K562 (cell line): ENCODE measurements around the gene UBR4. TPM values are rescaled to one million over a fixed set of nuclear protein-coding genes. Genes with fewer than 3 reads are reported as not detected.

ENCODE experiments used
- BHLHE40 ChIP-seq: IDR thresholded peaks from 2 replicates; pipeline ENCODE4 v1.6.1; 2011; ENCODE audit warnings: low read length, improper control_type of control experiment
- CBFB ChIP-seq: sonication (generic); formaldehyde crosslinking; IDR thresholded peaks from 2 replicates; pipeline ENCODE4 v1.4.0; 2020; ENCODE audit warnings: mild to moderate bottlenecking, missing genetic modification reagents
- CBX3 ChIP-seq, 2 experiments: IDR thresholded peaks; 1 replicate in 1 of 2; 2 replicates in 1 of 2; pipeline ENCODE4 v1.6.1; 2012; ENCODE audit warnings: inconsistent platforms in 2 of 2, low read length in 2 of 2, borderline replicate concordance in 1 of 2, control low read depth in 1 of 2
- CBX5 ChIP-seq: IDR thresholded peaks from 2 replicates; pipeline ENCODE4 v1.6.1; 2014; ENCODE audit warnings: low read depth, borderline replicate concordance
- DMBX1 ChIP-seq: fragments of 250-450 bp; sonication (Bioruptor Pico); IDR thresholded peaks from 2 replicates; pipeline ENCODE4 v1.8.0; 2022; ENCODE audit warnings: inconsistent platforms, mild to moderate bottlenecking, moderate library complexity, borderline replicate concordance
- ETV5 ChIP-seq: sonication (generic); formaldehyde crosslinking; IDR thresholded peaks from 2 replicates; pipeline ENCODE4 v1.4.0; 2020; ENCODE audit warnings: low read depth, mild to moderate bottlenecking, missing genetic modification reagents
- FUS ChIP-seq: fragments of 200-400 bp; formaldehyde crosslinking; optimal IDR thresholded peaks from 2 replicates; pipeline ENCODE3; 2017; ENCODE audit warnings: low read depth, low read length
- HMGN3 ChIP-seq: IDR thresholded peaks from 2 replicates; pipeline ENCODE4 v1.6.1; 2011; ENCODE audit warnings: borderline replicate concordance, low read depth, mild to moderate bottlenecking, mixed read lengths, low read length; ENCODE audit not compliant: insufficient read length; ENCODE audit errors: extremely low read depth
- JUNB ChIP-seq: fragments of 450-650 bp; formaldehyde crosslinking; conservative IDR thresholded peaks from 2 replicates; pipeline ENCODE4 v1.4.0; 2020; ENCODE audit warnings: mild to moderate bottlenecking
- MAZ ChIP-seq, 2 experiments: fragments of 450-650 bp in 1 of 2; sonication (generic) in 1 of 2; formaldehyde crosslinking; IDR thresholded peaks in 1 of 2; conservative IDR thresholded peaks in 1 of 2; 2 replicates each; pipeline versions ENCODE4 v1.4.0 to v1.5.0; 2020; ENCODE audit warnings: mild to moderate bottlenecking in 1 of 2, missing genetic modification reagents in 1 of 2
- NFE2 ChIP-seq: IDR thresholded peaks from 2 replicates; pipeline ENCODE4 v1.6.1; 2014; ENCODE audit warnings: antibody characterized with exemption, low read depth
- PRPF4 ChIP-seq: fragments of 200-400 bp; formaldehyde crosslinking; IDR thresholded peaks from one replicate; pipeline ENCODE4 v1.6.1; 2017; ENCODE audit warnings: low read length, low read depth, mild to moderate bottlenecking; ENCODE audit not compliant: insufficient read depth, poor library complexity, severe bottlenecking
- PURB ChIP-seq: sonication (generic); formaldehyde crosslinking; IDR thresholded peaks from 2 replicates; pipeline ENCODE4 v1.9.0; 2021; ENCODE audit warnings: low read depth, mild to moderate bottlenecking, missing genetic modification reagents
- SPI1 ChIP-seq: IDR thresholded peaks from 2 replicates; pipeline ENCODE4 v1.6.1; 2011; ENCODE audit warnings: low read depth, low read length, control low read depth, borderline replicate concordance
- ZNF232 ChIP-seq: sonication (generic); formaldehyde crosslinking; IDR thresholded peaks from 2 replicates; pipeline ENCODE4 v1.8.0; 2022; ENCODE audit warnings: mild to moderate bottlenecking, missing genetic modification reagents
- polyA plus RNA-seq, 8 experiments: library from polyadenylated mRNA; depleted of rRNA in 4 of 8; stranded (reverse) in 5 of 8; unstranded in 3 of 8; fragments of >200 nt; fragmentation: Nextera tagmentation in 2 of 8; fragmentation: Illumina TruSeq in 1 of 8; extraction: Ambion mirVana in 2 of 8; extraction: Trizol in 1 of 8; gene quantifications; 2 replicates each; pipeline versions ENCODE4 v1.2.1 to v1.2.3, GENCODE V29; 2011 to 2014; ENCODE audit warnings: inconsistent platforms in 1 of 8, missing spikeins in 1 of 8
- total RNA-seq, 7 experiments: library from RNA; depleted of rRNA in 6 of 7; stranded (reverse); fragments of >200 nt in 6 of 7; fragmentation: Illumina TruSeq in 2 of 7; extraction: Trizol in 2 of 7; gene quantifications; 2 replicates each; pipeline versions ENCODE4 v1.2.1 to v1.2.3, GENCODE V29; 2011 to 2021; ENCODE audit warnings: low replicate concordance in 1 of 7
- TF ChIP-seq, protein P1 (sequence below): IDR thresholded peaks from 3 replicates; pipeline ENCODE4 v1.6.1; 2011; ENCODE audit warnings: borderline replicate concordance, mild to moderate bottlenecking; ENCODE audit not compliant: insufficient read length, insufficient read depth
- TF ChIP-seq, protein P2 (sequence below): fragments of 450-650 bp; formaldehyde crosslinking; IDR thresholded peaks from 2 replicates; pipeline ENCODE4 v1.4.0; 2020; ENCODE audit warnings: mild to moderate bottlenecking, moderate library complexity
- TF ChIP-seq, protein P3 (sequence below): sonication (generic); formaldehyde crosslinking; IDR thresholded peaks from 2 replicates; pipeline ENCODE4 v1.8.1; 2022; ENCODE audit warnings: missing genetic modification reagents
- TF ChIP-seq, protein P4 (sequence below): fragments of 150-350 bp; conservative IDR thresholded peaks from 2 replicates; pipeline ENCODE4 v1.6.1; 2014; ENCODE audit warnings: low read length

UBR4 gene
- total and polyA plus RNA-seq, 9 of the 15 experiments (the other 6 are each of a cell fraction or from before 2014, with no cell fraction given), result 55.4 to 277 (median 123) TPM

DNA sequence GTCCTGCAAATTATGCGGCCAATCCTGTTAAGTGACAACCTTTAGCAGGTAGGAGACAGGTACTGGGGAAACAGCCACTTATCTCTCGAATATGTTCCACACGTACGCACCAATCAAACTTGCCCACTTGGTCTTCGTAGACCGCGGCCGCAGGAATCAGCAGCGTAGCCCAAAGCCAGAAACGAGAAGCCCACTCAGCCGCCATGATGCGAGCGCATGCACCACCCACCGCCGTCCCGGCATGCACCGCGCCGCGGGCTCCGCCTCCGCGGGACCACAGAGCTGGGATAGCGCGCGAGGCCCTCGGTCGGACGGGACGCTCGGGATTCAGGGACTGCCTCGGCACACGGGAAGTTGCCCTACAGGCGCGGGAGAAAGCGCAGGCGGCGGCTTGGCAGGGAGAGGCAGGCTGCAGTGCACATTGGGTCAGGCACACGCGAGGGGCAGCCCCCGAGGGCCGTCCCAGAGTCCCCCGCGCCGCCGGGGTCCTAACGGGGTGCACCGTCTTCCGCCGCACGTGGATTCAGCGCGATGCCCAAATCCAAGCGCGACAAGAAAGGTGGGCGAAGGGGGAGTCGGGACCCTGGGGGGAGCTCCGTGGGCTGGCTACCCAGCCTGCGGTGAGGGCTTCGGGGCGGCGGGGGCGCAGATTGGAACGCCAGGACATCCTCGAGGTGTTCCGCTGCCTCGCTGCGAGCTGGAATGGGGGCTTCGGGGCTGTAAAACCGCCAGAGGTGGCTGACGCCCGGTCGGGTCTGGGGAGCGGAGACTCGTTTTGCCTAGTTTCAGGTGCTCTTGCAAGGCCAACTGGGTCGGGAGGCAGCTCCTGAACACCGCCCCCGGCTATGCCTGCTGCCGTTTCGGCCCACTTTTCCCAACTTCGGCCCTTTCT, 41.5 kb upstream of the UBR4 start, which contains the start of the genes EMC1 and MRTO4 (continued):
- peak; percentile 88 for TF ChIP-seq HMGN3
- TF ChIP-seq, protein P1, sequence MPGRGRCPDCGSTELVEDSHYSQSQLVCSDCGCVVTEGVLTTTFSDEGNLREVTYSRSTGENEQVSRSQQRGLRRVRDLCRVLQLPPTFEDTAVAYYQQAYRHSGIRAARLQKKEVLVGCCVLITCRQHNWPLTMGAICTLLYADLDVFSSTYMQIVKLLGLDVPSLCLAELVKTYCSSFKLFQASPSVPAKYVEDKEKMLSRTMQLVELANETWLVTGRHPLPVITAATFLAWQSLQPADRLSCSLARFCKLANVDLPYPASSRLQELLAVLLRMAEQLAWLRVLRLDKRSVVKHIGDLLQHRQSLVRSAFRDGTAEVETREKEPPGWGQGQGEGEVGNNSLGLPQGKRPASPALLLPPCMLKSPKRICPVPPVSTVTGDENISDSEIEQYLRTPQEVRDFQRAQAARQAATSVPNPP, result no peak
- TF ChIP-seq, protein P2, sequence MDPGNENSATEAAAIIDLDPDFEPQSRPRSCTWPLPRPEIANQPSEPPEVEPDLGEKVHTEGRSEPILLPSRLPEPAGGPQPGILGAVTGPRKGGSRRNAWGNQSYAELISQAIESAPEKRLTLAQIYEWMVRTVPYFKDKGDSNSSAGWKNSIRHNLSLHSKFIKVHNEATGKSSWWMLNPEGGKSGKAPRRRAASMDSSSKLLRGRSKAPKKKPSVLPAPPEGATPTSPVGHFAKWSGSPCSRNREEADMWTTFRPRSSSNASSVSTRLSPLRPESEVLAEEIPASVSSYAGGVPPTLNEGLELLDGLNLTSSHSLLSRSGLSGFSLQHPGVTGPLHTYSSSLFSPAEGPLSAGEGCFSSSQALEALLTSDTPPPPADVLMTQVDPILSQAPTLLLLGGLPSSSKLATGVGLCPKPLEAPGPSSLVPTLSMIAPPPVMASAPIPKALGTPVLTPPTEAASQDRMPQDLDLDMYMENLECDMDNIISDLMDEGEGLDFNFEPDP (CRISPR knock-in tag), result 0 out of 2 replicates have a peak, but pooled peaks have one; percentile 50
- TF ChIP-seq CBFB (CRISPR knock-in tag), result peak; percentile 77; the same call in 1 of the 2 replicates
- no peak for TF ChIP-seq PURB (CRISPR knock-in tag)
- peak; percentile 71 for TF ChIP-seq PRPF4
- TF ChIP-seq, protein P3, sequence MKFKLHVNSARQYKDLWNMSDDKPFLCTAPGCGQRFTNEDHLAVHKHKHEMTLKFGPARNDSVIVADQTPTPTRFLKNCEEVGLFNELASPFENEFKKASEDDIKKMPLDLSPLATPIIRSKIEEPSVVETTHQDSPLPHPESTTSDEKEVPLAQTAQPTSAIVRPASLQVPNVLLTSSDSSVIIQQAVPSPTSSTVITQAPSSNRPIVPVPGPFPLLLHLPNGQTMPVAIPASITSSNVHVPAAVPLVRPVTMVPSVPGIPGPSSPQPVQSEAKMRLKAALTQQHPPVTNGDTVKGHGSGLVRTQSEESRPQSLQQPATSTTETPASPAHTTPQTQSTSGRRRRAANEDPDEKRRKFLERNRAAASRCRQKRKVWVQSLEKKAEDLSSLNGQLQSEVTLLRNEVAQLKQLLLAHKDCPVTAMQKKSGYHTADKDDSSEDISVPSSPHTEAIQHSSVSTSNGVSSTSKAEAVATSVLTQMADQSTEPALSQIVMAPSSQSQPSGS (CRISPR knock-in tag), result 0 out of 2 replicates have a peak, but pooled peaks have one; percentile 51
- TF ChIP-seq CBX5, result no peak
- 0 out of 2 replicates have a peak, but pooled peaks have one; percentile 36 for TF ChIP-seq SPI1
- peak; percentile 78 to 89; a peak in 3 of 4 replicates for TF ChIP-seq MAZ (CRISPR knock-in tag; conservative IDR thresholded peaks at IDR 0.05 in 1 of 2, IDR thresholded peaks at IDR 0.05 in 1 of 2)
- no peak for TF ChIP-seq JUNB
- TF ChIP-seq ETV5, result peak; percentile 71
- TF ChIP-seq BHLHE40, result peak; percentile 59; the same call in 1 of the 2 replicates
- 0 out of 3 replicates have a peak, but pooled peaks of 1 of the 2 experiments have one; percentile 24 for TF ChIP-seq CBX3 (IDR thresholded peaks at IDR 0.05; ENCODE audit: borderline replicate concordance in 1 of 2, low read length in 2 of 2)
- TF ChIP-seq NFE2, result peak; percentile 94
- peak; percentile 70; the same call in 1 of the 2 replicates for TF ChIP-seq ZNF232
- peak; percentile 68 for TF ChIP-seq DMBX1 (CRISPR knock-in tag)
- TF ChIP-seq, protein P4, sequence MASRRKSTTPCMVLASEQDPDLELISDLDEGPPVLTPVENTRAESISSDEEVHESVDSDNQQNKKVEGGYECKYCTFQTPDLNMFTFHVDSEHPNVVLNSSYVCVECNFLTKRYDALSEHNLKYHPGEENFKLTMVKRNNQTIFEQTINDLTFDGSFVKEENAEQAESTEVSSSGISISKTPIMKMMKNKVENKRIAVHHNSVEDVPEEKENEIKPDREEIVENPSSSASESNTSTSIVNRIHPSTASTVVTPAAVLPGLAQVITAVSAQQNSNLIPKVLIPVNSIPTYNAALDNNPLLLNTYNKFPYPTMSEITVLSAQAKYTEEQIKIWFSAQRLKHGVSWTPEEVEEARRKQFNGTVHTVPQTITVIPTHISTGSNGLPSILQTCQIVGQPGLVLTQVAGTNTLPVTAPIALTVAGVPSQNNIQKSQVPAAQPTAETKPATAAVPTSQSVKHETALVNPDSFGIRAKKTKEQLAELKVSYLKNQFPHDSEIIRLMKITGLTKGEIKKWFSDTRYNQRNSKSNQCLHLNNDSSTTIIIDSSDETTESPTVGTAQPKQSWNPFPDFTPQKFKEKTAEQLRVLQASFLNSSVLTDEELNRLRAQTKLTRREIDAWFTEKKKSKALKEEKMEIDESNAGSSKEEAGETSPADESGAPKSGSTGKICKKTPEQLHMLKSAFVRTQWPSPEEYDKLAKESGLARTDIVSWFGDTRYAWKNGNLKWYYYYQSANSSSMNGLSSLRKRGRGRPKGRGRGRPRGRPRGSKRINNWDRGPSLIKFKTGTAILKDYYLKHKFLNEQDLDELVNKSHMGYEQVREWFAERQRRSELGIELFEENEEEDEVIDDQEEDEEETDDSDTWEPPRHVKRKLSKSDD, result peak; percentile 92; the same call in 1 of the 2 replicates
- peak; percentile 91 for TF ChIP-seq FUS
